Right lobe of liver (tissue), 6 donors: ENCODE data around the gene NTN1. TPM values are rescaled to one million over a fixed set of nuclear protein-coding genes. Genes with fewer than 3 reads are reported as not detected.
A peak's percentile ranks its signal among the peaks of the same experiment; 100 is the strongest.

ENCODE experiments used
- ATAC-seq, 4 donors: fragments of 200-7000 bp; cut with Tn5 transposase; one replicate each; pipeline ENCODE4 v1.9.1; 2020; ENCODE audit warnings: mild to moderate bottlenecking in 4 of 4, moderate library complexity in 4 of 4
- DNase-seq, 3 donors: peaks; one replicate each; pipeline ENCODE4 v3.0.0-alpha.2; 2020
- H3K27ac ChIP-seq, 3 donors: fragments of 200-600 bp; one replicate each; pipeline ENCODE4 v1.8.0; 2022
- H3K27me3 ChIP-seq, 2 donors: fragments of 200-600 bp; one replicate each; pipeline ENCODE4 v1.8.0; 2022
- H3K36me3 ChIP-seq, 4 donors: fragments of 200-600 bp; sonication (generic) in 1 of 4; one replicate each; pipeline versions ENCODE4 v1.5.1 to v1.8.0; 2017 to 2022; ENCODE audit warnings: control low read depth in 1 of 4
- H3K4me1 ChIP-seq, 4 donors: fragments of 200-600 bp; sonication (generic) in 1 of 4; one replicate each; pipeline versions ENCODE4 v1.5.1 to v1.8.0; 2017 to 2022; ENCODE audit warnings: control low read depth in 1 of 4
- H3K4me3 ChIP-seq, 3 donors: fragments of 200-600 bp; one replicate each; pipeline ENCODE4 v1.8.0; 2022
- H3K9me3 ChIP-seq, 4 donors: fragments of 200-600 bp; sonication (generic) in 1 of 4; one replicate each; pipeline versions ENCODE4 v1.5.1 to v1.8.0; 2017 to 2022; ENCODE audit warnings: control low read depth in 1 of 4
- POLR2A ChIP-seq: fragments of 450-650 bp; IDR thresholded peaks from one replicate; pipeline ENCODE4 v1.6.1; 2017; ENCODE audit warnings: antibody characterized with exemption, mild to moderate bottlenecking
- WGBS: methylation state at CpG from one replicate; pipeline ENCODE4 v1.1.6; 2018; ENCODE audit warnings: low coverage, low lambda C conversion rate; ENCODE audit not compliant: insufficient coverage; ENCODE audit errors: missing lambda C conversion rate; 5-methylcytosine and 5-hydroxymethylcytosine counted together
- intact Hi-C, 2 donors: fragments of 100-400 bp; cut with DNase I; formaldehyde crosslinking; loops; one replicate each; pipeline versions ENCODE4 v1.11.2 to v1.14.1; 2022
- total RNA-seq, 6 experiments: library from RNA; depleted of rRNA in 2 of 6; stranded (reverse); fragments of >200 nt in 2 of 6; fragmentation: NEBNext Ultra II Directional in 3 of 6; extraction: Animal tissue kit (Norgen Biotek cat#: 25700) in 3 of 6; gene quantifications; one replicate each; pipeline versions ENCODE4 v1.1.0 to v1.2.4, GENCODE V29; 2016 to 2023
- TF ChIP-seq, protein P1 (sequence below), 4 donors: fragments of 200-600 bp in 3 of 4; fragments of 450-650 bp in 1 of 4; IDR thresholded peaks; one replicate each; pipeline versions ENCODE4 v1.5.1 to v1.8.0; 2016 to 2022; ENCODE audit warnings: antibody characterized with exemption in 4 of 4, mild to moderate bottlenecking in 2 of 4
- donor health status: DM: no; HTN: yes; CAD: no.
- donor health status: DM: no; HTN: no; CAD: no.
- donor health status: DM: no; HTN: no; CAD: no.
- donor health status: DM: no; HTN: yes; CAD: no.
- donor health status: DM: no; HTN: yes; CAD: no.

NTN1 gene
- total RNA-seq, 6 experiments from 2014 or later: 3.5 to 12.5 (median 8.5) TPM

GRCh38 chr17:9004132-9004960 lies 17.0 kb upstream of the NTN1 start:
- no peak overlapping the region for H3K4me3 ChIP-seq
- peak in 1 of 3 donors; percentile 54 for DNase-seq
- H3K9me3 ChIP-seq: no peaks in the 10 kb centered on the region
- intact Hi-C loops: no loop called here
- 11% methylated on average over 23 of the region's 58 CpGs for WGBS
- no peak overlapping the region for H3K27ac ChIP-seq
- TF ChIP-seq POLR2A: no peak
- TF ChIP-seq, protein P1, sequence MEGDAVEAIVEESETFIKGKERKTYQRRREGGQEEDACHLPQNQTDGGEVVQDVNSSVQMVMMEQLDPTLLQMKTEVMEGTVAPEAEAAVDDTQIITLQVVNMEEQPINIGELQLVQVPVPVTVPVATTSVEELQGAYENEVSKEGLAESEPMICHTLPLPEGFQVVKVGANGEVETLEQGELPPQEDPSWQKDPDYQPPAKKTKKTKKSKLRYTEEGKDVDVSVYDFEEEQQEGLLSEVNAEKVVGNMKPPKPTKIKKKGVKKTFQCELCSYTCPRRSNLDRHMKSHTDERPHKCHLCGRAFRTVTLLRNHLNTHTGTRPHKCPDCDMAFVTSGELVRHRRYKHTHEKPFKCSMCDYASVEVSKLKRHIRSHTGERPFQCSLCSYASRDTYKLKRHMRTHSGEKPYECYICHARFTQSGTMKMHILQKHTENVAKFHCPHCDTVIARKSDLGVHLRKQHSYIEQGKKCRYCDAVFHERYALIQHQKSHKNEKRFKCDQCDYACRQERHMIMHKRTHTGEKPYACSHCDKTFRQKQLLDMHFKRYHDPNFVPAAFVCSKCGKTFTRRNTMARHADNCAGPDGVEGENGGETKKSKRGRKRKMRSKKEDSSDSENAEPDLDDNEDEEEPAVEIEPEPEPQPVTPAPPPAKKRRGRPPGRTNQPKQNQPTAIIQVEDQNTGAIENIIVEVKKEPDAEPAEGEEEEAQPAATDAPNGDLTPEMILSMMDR (IDR thresholded peaks at IDR 0.05): peak in 2 of 4 donors; percentile 17 to 18
- H3K4me1 ChIP-seq: peaks cover 0 to 26% (median 7%) of the 10 kb centered on the region in 4 donors
- ATAC-seq: peak; percentile 58 to 68 (median 62)
- peaks cover 0 to 19% of the 10 kb centered on the region in 2 donors for H3K27me3 ChIP-seq
- H3K36me3 ChIP-seq: no peaks in the 10 kb centered on the region

- WGBS: 46% methylated on average over 4 of the region's 6 CpGs
- Histone ChIP-seq H3K36me3 (no peaks in the 10 kb centered on the region), H3K4me3 (no peak overlapping the region), H3K27ac (no peak overlapping the region), H3K4me1 (peaks cover 0 to 26% (median 7%) of the 10 kb centered on the region in 4 donors), H3K9me3 (no peaks in the 10 kb centered on the region), H3K27me3 (peaks cover 0 to 19% of the 10 kb centered on the region in 2 donors)
- TF ChIP-seq, protein P1 (IDR thresholded peaks at IDR 0.05): no peak
- TF ChIP-seq POLR2A: no peak
- intact Hi-C loops: no loop called here
- no peak for DNase-seq
- no peak for ATAC-seq
Measured at GRCh38 chr17:9004961-9005285, 16.4 kb upstream of the NTN1 start.

- ATAC-seq: peak; percentile 47 to 68 (median 54)
- peaks cover 0 to 26% (median 7%) of the 10 kb centered on the region in 4 donors for H3K4me1 ChIP-seq
- H3K27me3 ChIP-seq: peaks cover 0 to 19% of the 10 kb centered on the region in 2 donors
- H3K27ac ChIP-seq: no peak overlapping the region
- H3K36me3 ChIP-seq: no peaks in the 10 kb centered on the region
- 50% methylated on average over 6 of the region's 7 CpGs for WGBS
- intact Hi-C loops: no loop called here
- no peaks in the 10 kb centered on the region for H3K9me3 ChIP-seq
- no peak for DNase-seq
- H3K4me3 ChIP-seq: no peak overlapping the region
- TF ChIP-seq, protein P1 (IDR thresholded peaks at IDR 0.05): no peak
- TF ChIP-seq POLR2A: no peak
Measured at GRCh38 chr17:9006175-9006767, 15.0 kb upstream of the NTN1 start.

- H3K4me3 ChIP-seq: no peak overlapping the region
- intact Hi-C loops: no loop called here
- peaks cover 0 to 26% (median 7%) of the 10 kb centered on the region in 4 donors for H3K4me1 ChIP-seq
- 85% methylated on average over 2 of the region's 2 CpGs for WGBS
- peaks cover 0 to 19% of the 10 kb centered on the region in 2 donors for H3K27me3 ChIP-seq
- no peak overlapping the region for H3K27ac ChIP-seq
- H3K36me3 ChIP-seq: no peaks in the 10 kb centered on the region
- no peaks in the 10 kb centered on the region for H3K9me3 ChIP-seq
- DNase-seq: no peak
- TF ChIP-seq, protein P1 (IDR thresholded peaks at IDR 0.05): no peak
- TF ChIP-seq POLR2A: no peak
- no peak for ATAC-seq
Measured at GRCh38 chr17:9007052-9007714, 14.1 kb upstream of the NTN1 start.
